Cortex of kidney (tissue), 1 donor: ENCODE data around the gene TOM1L2.

ENCODE experiments used
- DNase-seq: peaks from one replicate; lab custom pipeline; 2025; lab: John Stamatoyannopoulos, UW

Gene TOM1L2

GRCh38 chr17:17848311-17849082 lies 123.7 kb downstream of the TOM1L2 start:
- no peak for DNase-seq

- no peak for DNase-seq
Observed at GRCh38 chr17:17847726-17848125, 124.5 kb downstream of the TOM1L2 start.

DNA sequence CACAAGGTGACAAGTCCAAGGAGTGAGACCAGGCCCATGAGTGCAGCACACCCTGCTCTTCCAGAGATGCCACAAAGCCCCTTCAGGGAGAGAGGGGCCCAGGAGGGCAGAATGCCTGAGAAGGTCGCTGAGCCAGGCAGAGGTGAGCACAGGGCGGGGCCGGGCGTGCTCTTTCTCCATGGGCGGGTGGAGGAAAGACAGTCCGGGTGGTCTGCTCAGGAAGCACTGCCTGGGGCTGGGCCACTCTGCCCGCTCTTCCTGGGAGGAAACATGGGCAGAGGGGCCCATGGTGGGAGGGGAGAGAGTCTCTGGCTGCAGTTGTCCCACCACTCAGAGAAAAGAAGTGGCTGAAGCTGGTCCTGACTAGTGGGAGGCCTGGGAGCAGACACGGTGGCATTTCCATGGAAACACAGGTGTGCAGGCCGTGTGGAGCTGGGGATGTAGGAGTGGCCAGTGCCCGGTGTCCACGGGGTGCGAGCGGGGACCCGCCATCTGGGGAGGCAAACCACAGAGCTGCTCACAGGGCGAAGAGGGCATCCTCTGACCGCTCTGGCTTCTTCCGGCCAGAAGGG lies 125.0 kb downstream of the TOM1L2 start:
- no peak for DNase-seq

GRCh38 chr17:17846645-17847044 lies 125.6 kb downstream of the TOM1L2 start:
- DNase-seq, result no peak

- DNase-seq, result no peak
Observed at GRCh38 chr17:17846003-17846402, 126.2 kb downstream of the TOM1L2 start.

DNA sequence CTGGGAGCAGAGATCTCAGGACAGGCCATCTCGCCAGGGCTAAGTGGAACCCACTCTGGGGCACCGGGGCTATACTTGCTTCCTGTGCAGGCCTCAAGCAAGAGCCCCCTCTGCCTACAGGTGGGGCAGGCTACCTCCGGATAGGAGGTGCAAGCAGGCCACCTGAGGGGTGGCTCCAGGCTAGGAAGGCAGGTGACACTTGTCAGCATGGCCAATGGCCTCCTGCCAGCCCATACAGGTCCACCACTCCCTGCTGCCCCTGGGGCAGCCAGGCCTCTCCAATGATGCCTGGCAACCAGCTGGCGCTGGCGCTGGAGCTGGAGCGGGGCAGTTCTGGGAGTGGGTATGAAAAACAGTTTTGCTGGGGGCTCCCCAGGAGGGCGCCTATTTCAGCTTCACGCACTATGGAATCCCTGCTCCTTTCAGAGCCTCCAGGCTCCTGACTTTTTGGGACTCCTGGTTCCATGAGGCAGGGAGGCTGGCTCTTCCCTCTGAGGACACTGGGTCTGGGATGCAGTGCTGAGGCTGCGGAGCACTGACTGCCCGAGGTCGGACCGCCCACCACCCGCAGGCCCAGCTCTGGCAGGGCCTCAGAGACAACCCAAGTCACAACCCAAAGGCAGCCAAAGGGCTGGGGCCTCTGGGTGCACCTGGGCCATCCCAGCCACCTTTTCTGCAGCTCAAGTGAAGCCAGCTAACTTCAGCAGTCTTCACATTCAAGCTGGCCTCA lies 127.0 kb downstream of the TOM1L2 start:
- no peak for DNase-seq

GRCh38 chr17:17844500-17844899 lies 127.7 kb downstream of the TOM1L2 start:
- DNase-seq, result no peak

- DNase-seq, result no peak
Observed at GRCh38 chr17:17844079-17844478, 128.1 kb downstream of the TOM1L2 start.

GRCh38 chr17:17843096-17843495 lies 129.1 kb downstream of the TOM1L2 start:
- DNase-seq, result no peak

DNA sequence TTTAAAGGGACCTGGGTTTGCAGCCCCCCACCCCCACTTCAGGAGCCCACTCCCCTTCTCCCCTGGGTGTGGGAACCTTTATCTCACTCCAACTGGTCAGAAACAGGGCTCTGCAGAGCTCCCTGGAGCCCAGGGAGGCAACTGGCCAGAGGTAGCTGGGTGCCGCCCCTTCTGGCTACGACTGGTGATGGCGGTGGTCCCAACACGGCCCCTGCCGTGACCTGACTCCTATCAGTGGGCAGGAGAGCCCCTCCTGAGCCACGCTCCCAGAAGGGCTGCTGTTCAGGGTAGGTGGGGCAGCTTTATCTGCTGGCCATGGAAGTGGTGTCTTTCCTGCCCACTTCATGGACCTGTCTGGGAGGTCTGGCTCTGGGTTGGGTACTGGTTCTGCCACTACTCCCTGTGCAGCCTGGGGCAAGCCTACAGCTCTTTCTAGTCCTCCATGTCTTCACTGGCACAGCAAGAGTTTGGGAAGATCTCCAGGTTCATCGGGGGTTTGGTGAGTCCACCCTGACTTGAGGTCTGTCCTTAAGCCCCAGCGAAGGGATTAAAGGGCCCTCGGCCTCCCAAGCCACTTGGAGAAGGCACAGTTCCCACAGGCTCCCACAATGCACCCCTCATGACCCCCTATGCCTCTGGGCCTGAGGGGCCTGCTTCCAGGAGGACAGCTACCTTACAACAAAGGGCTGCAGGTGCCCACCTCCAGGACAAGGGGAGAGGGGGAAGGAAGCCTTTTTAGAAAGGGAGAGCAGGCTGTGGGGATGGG lies 129.9 kb downstream of the TOM1L2 start:
- DNase-seq, result no peak

- no peak for DNase-seq
Observed at GRCh38 chr17:17841601-17842025, 130.6 kb downstream of the TOM1L2 start.

DNA sequence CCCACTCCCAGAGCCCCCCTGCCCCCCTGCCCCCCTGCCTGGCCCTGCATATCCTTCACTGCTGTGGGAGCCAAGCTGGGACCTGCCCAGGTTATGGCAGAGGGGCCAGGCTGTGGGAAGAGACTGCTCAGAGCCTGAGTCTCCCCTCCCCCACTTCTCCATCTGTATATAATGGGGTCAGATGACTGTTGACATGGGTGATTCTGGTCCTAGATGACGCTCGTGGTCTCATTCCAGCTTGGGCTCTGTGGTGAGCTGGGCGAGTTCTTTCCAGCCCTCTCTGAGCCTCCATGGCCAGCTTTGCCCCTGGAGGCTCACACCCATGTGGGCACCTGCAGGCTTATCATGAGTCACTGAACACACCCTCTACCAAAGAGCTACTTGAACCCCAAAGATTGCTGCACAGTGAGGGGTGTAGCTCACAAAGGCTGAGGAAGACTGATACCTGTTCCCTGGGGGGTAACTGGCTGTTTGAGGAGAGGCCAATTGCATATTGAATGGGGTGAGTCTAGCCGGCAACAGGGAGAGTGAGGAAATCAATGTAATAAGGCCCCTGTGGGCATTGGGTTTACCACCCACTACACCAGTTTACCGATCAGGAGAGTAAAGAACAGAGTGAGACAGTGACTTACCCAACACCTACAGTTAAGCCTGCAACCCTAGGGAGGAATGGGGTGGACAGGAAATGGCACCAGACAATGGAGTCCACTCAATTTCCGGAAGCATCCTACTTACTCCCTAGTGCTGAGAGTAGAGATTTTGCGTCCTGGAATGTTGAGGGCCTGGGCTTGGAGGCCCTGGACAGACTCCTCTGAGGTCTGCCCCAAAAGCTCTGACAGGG lies 131.2 kb downstream of the TOM1L2 start:
- no peak for DNase-seq

GRCh38 chr17:17839791-17840707 lies 132.2 kb downstream of the TOM1L2 start:
- DNase-seq, result no peak

- DNase-seq, result no peak
Observed at GRCh38 chr17:17837966-17838962, 133.9 kb downstream of the TOM1L2 start.

- DNase-seq, result no peak
Observed at GRCh38 chr17:17837380-17837821, 134.8 kb downstream of the TOM1L2 start.

DNA sequence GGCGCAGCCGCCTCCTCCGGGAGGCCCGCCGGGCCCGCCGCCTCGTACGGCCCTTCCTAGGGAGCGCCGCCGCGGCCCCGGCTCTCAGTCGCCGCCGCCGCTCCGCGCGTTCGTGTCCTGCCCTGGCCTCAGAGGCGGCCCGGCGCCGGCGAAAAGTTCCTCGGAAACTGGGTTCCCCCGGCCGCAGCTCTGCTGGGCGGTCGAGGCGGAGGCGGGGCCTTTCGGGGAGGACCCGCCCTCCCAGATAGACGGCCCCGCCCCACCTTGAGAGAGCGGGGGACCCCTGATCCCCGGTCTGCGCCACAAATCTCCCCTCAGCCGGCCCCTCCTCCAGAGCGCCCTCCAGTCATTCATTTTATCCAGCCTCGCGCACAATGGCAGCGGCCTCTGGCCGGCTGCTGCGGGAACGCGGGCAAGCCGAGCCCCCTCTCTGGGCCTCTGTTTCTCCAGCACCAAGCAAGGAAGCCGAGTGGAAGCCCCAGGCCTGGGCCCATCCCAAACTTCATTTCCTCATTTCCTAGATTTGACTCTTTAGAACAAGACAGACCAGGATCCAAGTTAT lies 135.3 kb downstream of the TOM1L2 start, which contains the start of gene SREBF1:
TSS of gene SREBF1 (minus strand) at position 169 of the 562 bp plus-strand sequence. CDS start 169 bp downstream, outside the sequence.
- no peak for DNase-seq

- DNase-seq, result peak; percentile 64
Observed at GRCh38 chr17:17836250-17836817, 135.9 kb downstream of the TOM1L2 start.
